ENCODE data around the gene RAB35. TPM values are rescaled to one million over a fixed set of nuclear protein-coding genes. Genes with fewer than 3 reads are reported as not detected.

The RAB35 gene
- total RNA-seq, 1 donor from 2014 or later: 39.2 TPM

DNA sequence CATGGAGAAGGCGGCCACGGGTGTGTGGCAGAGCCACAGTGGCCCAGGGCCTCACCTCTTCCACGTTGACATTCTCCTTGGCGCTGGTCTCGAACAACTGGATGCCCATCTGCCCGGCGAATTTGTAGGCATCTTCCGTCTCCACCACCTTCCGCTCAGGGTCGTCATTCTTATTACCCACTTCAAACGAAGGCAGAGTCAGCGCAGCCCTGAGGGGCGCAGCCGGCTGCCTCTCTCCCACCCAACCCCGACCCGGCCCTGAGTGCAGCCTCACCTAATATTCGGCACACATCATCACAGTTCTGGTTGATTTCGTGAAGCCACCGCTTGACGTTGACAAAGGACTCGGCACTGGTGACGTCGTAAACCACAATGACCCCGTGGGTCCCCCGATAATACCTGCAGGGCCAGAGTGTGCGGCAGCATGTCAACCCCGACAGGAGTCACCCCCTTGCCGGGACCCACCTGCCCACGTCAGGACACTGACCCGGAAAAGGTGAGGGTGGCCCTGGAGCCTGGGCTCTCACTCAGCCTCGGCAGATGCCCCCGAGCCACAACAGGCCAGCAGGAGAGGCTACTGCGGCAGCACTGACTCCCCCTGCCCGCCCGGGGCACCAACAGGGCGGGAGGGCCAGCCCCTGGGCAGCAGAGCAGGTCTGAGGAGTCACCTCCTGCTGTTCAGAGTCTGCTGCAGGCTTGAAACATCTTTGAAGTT is 17.6 kb downstream of the RAB35 start:
- no peak overlapping the region for H3K27ac ChIP-seq
- no peaks in the 10 kb centered on the region for H3K27me3 ChIP-seq
- no peaks in the 10 kb centered on the region for H3K9me3 ChIP-seq
- peaks cover 15 to 17% of the 10 kb centered on the region in 2 donors for H3K4me1 ChIP-seq
- TF ChIP-seq, protein P1, sequence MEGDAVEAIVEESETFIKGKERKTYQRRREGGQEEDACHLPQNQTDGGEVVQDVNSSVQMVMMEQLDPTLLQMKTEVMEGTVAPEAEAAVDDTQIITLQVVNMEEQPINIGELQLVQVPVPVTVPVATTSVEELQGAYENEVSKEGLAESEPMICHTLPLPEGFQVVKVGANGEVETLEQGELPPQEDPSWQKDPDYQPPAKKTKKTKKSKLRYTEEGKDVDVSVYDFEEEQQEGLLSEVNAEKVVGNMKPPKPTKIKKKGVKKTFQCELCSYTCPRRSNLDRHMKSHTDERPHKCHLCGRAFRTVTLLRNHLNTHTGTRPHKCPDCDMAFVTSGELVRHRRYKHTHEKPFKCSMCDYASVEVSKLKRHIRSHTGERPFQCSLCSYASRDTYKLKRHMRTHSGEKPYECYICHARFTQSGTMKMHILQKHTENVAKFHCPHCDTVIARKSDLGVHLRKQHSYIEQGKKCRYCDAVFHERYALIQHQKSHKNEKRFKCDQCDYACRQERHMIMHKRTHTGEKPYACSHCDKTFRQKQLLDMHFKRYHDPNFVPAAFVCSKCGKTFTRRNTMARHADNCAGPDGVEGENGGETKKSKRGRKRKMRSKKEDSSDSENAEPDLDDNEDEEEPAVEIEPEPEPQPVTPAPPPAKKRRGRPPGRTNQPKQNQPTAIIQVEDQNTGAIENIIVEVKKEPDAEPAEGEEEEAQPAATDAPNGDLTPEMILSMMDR (IDR thresholded peaks at IDR 0.05): no peak
- H3K4me3 ChIP-seq: no peak overlapping the region
- peaks cover 48 to 79% of the 10 kb centered on the region in 2 donors for H3K36me3 ChIP-seq
- intact Hi-C loops (cut with DNase I): no loop called here
- no peak for DNase-seq (ENCODE audit: low spot score in 2 of 2)

DNA sequence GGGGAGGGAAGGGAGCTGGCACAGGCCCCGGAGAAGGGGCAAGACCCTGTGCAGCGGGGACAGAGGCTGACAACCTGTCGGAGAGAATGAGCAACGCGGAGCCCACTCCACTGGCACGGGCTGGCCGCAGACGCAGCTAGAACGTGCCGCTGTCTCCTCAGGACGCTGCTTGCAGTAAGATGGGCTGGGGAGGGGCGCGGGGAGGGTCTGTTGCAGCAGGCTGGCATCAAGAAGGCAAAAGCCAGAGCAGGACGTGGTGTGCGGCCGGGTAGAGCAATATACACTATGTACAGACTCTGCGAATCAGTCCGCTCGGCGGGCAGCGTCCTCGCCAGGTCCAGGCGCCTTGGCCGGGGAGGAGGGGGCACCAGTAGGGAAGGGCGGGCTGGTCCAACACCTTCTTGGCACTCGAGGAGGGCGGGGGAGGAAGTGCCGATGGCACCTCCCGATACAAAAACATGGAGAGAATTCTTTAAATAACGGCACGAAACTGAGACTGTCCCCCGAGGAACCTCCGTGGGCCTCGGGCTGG is 19.8 kb downstream of the RAB35 start:
- TF ChIP-seq, protein P1 (IDR thresholded peaks at IDR 0.05): no peak
- no peak for DNase-seq (ENCODE audit: low spot score in 2 of 2)
- Histone ChIP-seq H3K4me1 (peaks cover 6 to 15% of the 10 kb centered on the region in 2 donors), H3K4me3 (no peak overlapping the region), H3K27ac (no peak overlapping the region), H3K27me3 (no peaks in the 10 kb centered on the region), H3K36me3 (peaks cover 30 to 70% of the 10 kb centered on the region in 2 donors), H3K9me3 (no peaks in the 10 kb centered on the region)
- intact Hi-C loops (cut with DNase I): no loop called here

DNA sequence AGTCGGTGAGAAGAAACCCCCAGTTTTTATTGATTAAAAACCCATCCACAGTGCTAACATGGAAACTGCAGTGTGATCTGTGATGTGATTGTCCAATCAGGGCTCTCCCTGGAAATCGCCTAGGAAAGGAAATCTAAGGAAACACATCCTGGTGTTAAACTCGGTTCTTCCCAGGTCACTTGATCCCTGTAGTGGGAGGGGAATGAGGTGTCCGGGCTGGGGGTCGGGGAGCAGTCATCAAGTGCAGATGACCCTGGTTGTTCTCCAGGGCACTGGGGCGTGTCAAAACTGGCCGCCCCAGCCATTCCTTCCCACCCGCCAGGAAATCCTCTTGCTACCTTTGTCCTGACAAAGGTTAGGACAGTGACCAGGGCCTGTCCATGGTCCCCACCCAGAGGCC is 20.8 kb downstream of the RAB35 start:
- intact Hi-C loops (cut with DNase I): no loop called here
- peaks cover 30 to 70% of the 10 kb centered on the region in 2 donors for H3K36me3 ChIP-seq

GRCh38 chr12:120095331-120095730 is 21.2 kb downstream of the RAB35 start:
- Histone ChIP-seq H3K9me3 (no peaks in the 10 kb centered on the region), H3K4me1 (peaks cover 0 to under 1% of the 10 kb centered on the region in 2 donors), H3K27me3 (no peaks in the 10 kb centered on the region), H3K27ac (no peak overlapping the region), H3K36me3 (peaks cover 30 to 70% of the 10 kb centered on the region in 2 donors), H3K4me3 (no peak overlapping the region)
- DNase-seq (ENCODE audit: low spot score in 2 of 2): no peak
- TF ChIP-seq, protein P1 (IDR thresholded peaks at IDR 0.05): no peak
- intact Hi-C loops (cut with DNase I): no loop called here

More for the DNA sequence above, 20.8 kb downstream of the RAB35 start:
- no peaks in the 10 kb centered on the region for H3K27me3 ChIP-seq
- DNase-seq (ENCODE audit: low spot score in 2 of 2): no peak
- no peak overlapping the region for H3K4me3 ChIP-seq
- no peaks in the 10 kb centered on the region for H3K9me3 ChIP-seq
- no peak overlapping the region for H3K27ac ChIP-seq
- TF ChIP-seq, protein P1 (IDR thresholded peaks at IDR 0.05): no peak
- H3K4me1 ChIP-seq: peaks cover 0 to 5% of the 10 kb centered on the region in 2 donors

DNA sequence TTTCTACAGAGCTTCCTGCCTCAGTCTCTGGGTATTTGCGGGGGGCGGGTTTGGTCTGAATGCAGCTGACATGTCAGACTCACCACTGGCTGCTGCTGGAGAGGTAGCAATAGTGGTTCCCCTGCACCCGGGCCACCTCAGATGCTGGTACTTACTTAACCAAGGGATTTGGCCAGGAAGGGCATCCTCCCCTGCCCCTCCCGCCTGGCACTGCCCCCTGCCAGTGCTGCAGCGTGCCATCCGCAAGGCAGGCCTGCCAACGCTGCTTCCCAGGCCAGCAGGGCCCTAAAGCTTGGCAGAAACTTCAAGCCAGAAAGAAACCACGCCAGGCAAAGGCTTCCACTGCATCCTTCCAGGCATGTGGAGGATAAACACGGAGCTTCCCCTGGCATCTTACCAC is 22.1 kb downstream of the RAB35 start:
- Histone ChIP-seq H3K4me3 (no peak overlapping the region), H3K36me3 (peaks cover 30 to 65% of the 10 kb centered on the region in 2 donors), H3K27ac (no peak overlapping the region), H3K9me3 (no peaks in the 10 kb centered on the region), H3K4me1 (no peaks in the 10 kb centered on the region), H3K27me3 (no peaks in the 10 kb centered on the region)
- no peak for DNase-seq (ENCODE audit: low spot score in 2 of 2)
- intact Hi-C loops (cut with DNase I): no loop called here
- TF ChIP-seq, protein P1 (IDR thresholded peaks at IDR 0.05): no peak
